OCI-LY1 (cell line): ENCODE results near the gene NIPA2.

ENCODE experiments used
- H2AFZ ChIP-seq: fragments of 200-600 bp; sonication (generic), shearing (Covaris generic); 2 replicates; pipeline ENCODE4 v1.6.0; 2014; ENCODE audit warnings: antibody characterized with exemption, mild to moderate bottlenecking, low read length
- H3F3A ChIP-seq: fragments of 200-600 bp; sonication (generic), shearing (Covaris generic); 2 replicates; pipeline ENCODE4 v1.6.0; 2014; ENCODE audit warnings: mild to moderate bottlenecking, antibody characterized with exemption, low read length, moderate library complexity; ENCODE audit not compliant: insufficient read depth
- H3K27ac ChIP-seq: fragments of 200-600 bp; sonication (generic); 2 replicates; pipeline ENCODE4 v1.5.1; 2014; ENCODE audit warnings: low read length, mixed run types, mild to moderate bottlenecking, low read depth; ENCODE audit not compliant: poor library complexity, severe bottlenecking
- H3K27me3 ChIP-seq: fragments of 200-600 bp; sonication (generic); 2 replicates; pipeline ENCODE4 v1.6.0; 2014; ENCODE audit warnings: antibody characterized with exemption, mild to moderate bottlenecking, low read length, moderate library complexity; ENCODE audit not compliant: insufficient read depth
- H3K36me3 ChIP-seq: fragments of 200-600 bp; sonication (generic); 2 replicates; pipeline ENCODE4 v1.6.1; 2014; ENCODE audit warnings: mild to moderate bottlenecking, antibody characterized with exemption, low read length, moderate library complexity, mixed read lengths; ENCODE audit not compliant: insufficient read depth
- H3K4me1 ChIP-seq: fragments of 200-600 bp; sonication (generic); 2 replicates; pipeline ENCODE4 v1.5.1; 2014; ENCODE audit warnings: mild to moderate bottlenecking, low read length, moderate library complexity; ENCODE audit not compliant: insufficient read depth, severe bottlenecking
- H3K4me2 ChIP-seq: fragments of 200-600 bp; sonication (generic), shearing (Covaris generic); 2 replicates; pipeline ENCODE4 v1.6.1; 2014; ENCODE audit warnings: low read length
- H3K4me3 ChIP-seq: fragments of 200-600 bp; sonication (generic); 2 replicates; pipeline ENCODE4 v1.5.1; 2014; ENCODE audit warnings: low read length, low read depth, mild to moderate bottlenecking, mixed read lengths; ENCODE audit not compliant: poor library complexity, severe bottlenecking
- H3K79me2 ChIP-seq: fragments of 200-600 bp; shearing (Covaris generic); 2 replicates; pipeline ENCODE4 v1.6.1; 2016; ENCODE audit warnings: mixed run types, low read length, mixed read lengths; ENCODE audit not compliant: insufficient read depth
- H3K9ac ChIP-seq: fragments of 200-600 bp; sonication (generic), shearing (Covaris generic); 2 replicates; pipeline ENCODE4 v1.6.1; 2014; ENCODE audit warnings: mild to moderate bottlenecking, low read length, mixed read lengths
- H3K9me2 ChIP-seq: fragments of 200-600 bp; sonication (generic), shearing (Covaris generic); 2 replicates; pipeline ENCODE4 v1.6.1; 2014; ENCODE audit warnings: low read depth, mild to moderate bottlenecking, low read length, mixed read lengths
- H3K9me3 ChIP-seq: fragments of 200-600 bp; shearing (Covaris generic); 2 replicates; pipeline ENCODE4 v1.6.1; 2014; ENCODE audit warnings: low read length, mixed read lengths
- H4K20me1 ChIP-seq: fragments of 200-600 bp; sonication (generic), shearing (Covaris generic); 2 replicates; pipeline ENCODE4 v1.6.0; 2016; ENCODE audit warnings: mild to moderate bottlenecking, low read length; ENCODE audit not compliant: insufficient read depth
- CTCF ChIP-seq: fragments of 200-600 bp; sonication (generic), shearing (Covaris generic); IDR thresholded peaks from 2 replicates; pipeline ENCODE4 v1.5.1; 2017; ENCODE audit warnings: mild to moderate bottlenecking, antibody characterized with exemption, low read length, moderate library complexity, mixed read lengths
- EZH2 ChIP-seq: fragments of 200-600 bp; sonication (generic), shearing (Covaris generic); IDR thresholded peaks from 2 replicates; pipeline ENCODE4 v1.8.0; 2017; ENCODE audit warnings: borderline replicate concordance, mixed run types, mild to moderate bottlenecking, antibody characterized with exemption, low read length, moderate library complexity, mixed read lengths

NIPA2 gene

GRCh38 chr15:22808761-22809280 lies 29.6 kb upstream of the NIPA2 start:
- no peaks in the 10 kb centered on the region for H3K27me3 ChIP-seq
- no peak overlapping the region for H3K27ac ChIP-seq
- H3F3A ChIP-seq = no peaks in the 10 kb centered on the region
- peaks cover 10% of the 10 kb centered on the region for H3K4me1 ChIP-seq
- H3K36me3 ChIP-seq = peaks cover 34% of the 10 kb centered on the region
- H3K9me2 ChIP-seq = no peaks in the 10 kb centered on the region
- no peaks in the 10 kb centered on the region for H3K9me3 ChIP-seq
- TF ChIP-seq CTCF (no peak), EZH2 (no peak)
- H3K9ac ChIP-seq = no peak overlapping the region
- no peak overlapping the region for H3K4me2 ChIP-seq
- H3K79me2 ChIP-seq = peaks cover 48% of the 10 kb centered on the region
- no peak overlapping the region for H3K4me3 ChIP-seq
- no peak overlapping the region for H2AFZ ChIP-seq
- no peaks in the 10 kb centered on the region; the same call in 1 of the 2 replicates for H4K20me1 ChIP-seq

GRCh38 chr15:22810033-22810852 lies 28.2 kb upstream of the NIPA2 start:
- no peak for TF ChIP-seq EZH2
- peaks cover 39% of the 10 kb centered on the region for H3K79me2 ChIP-seq

DNA sequence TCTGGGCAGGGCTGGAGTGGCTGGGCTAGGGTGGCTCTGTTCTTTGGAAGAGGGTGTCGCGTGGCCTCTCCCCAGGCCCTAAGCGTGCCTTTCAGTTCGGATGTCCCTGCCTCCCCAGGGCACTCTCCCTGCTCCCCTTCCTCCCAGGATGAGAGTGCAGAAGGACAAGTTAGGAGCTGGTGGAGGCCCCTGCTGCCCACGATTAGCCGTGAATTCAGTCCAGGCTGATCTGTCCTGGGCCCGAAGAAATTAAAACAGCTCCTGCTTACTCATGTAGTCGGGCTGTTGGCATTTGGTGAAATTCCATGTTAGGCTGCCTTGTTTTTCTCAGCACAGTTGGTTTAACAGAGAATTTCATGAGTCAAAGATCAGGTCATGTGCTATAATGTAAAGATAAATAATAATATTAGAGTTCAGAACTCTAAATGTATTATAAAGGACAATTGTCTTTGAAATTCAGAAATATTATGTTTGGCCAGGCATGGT lies 27.6 kb upstream of the NIPA2 start:
- TF ChIP-seq EZH2 (no peak), CTCF (no peak)
- peaks cover 10% of the 10 kb centered on the region for H3K4me1 ChIP-seq
- H3K27me3 ChIP-seq = no peaks in the 10 kb centered on the region
- H3K27ac ChIP-seq = no peak overlapping the region
- H3K4me2 ChIP-seq = no peak overlapping the region
- H3K9ac ChIP-seq = no peak overlapping the region
- H3K9me3 ChIP-seq = no peaks in the 10 kb centered on the region
- no peaks in the 10 kb centered on the region; the same call in 1 of the 2 replicates for H4K20me1 ChIP-seq
- H3K36me3 ChIP-seq = peaks cover 55% of the 10 kb centered on the region
- H3K9me2 ChIP-seq = no peaks in the 10 kb centered on the region
- no peaks in the 10 kb centered on the region for H3F3A ChIP-seq
- no peak overlapping the region for H2AFZ ChIP-seq
- no peak overlapping the region for H3K4me3 ChIP-seq
- H3K79me2 ChIP-seq = peaks cover 35% of the 10 kb centered on the region

More at GRCh38 chr15:22810033-22810852, 28.2 kb upstream of the NIPA2 start:
- Histone ChIP-seq H3K9me3 (no peaks in the 10 kb centered on the region), H3K9me2 (no peaks in the 10 kb centered on the region), H3K27ac (no peak overlapping the region), H3K4me3 (no peak overlapping the region), H3K4me1 (peaks cover 10% of the 10 kb centered on the region), H3K4me2 (no peak overlapping the region), H2AFZ (no peak overlapping the region), H3K27me3 (no peaks in the 10 kb centered on the region), H3F3A (no peaks in the 10 kb centered on the region), H3K36me3 (peaks cover 49% of the 10 kb centered on the region), H3K9ac (no peak overlapping the region), H4K20me1 (no peaks in the 10 kb centered on the region; the same call in 1 of the 2 replicates)
